OCI-LY7 (cell line): ENCODE results near the gene TRMT10C. TPM values are rescaled to one million over a fixed set of nuclear protein-coding genes. Genes with fewer than 3 reads are reported as not detected.

Experiments used
- BruUV-seq: library from RNA; stranded (reverse); fragments of 400-500 nt; replicated peaks from 2 replicates; lab custom pipeline; 2021; lab: Mats Ljungman, UMichigan
- CTCF ChIA-PET: fragments of 300-600 bp; sonication (Branson Sonifier 250); formaldehyde crosslinking; loops from one replicate; lab custom pipeline; 2022; ENCODE audit warnings: antibody characterized with exemption; ENCODE audit not compliant: unreplicated experiment; lab: Charles Lee
- POLR2A ChIA-PET: fragments of 300-600 bp; sonication (Branson Sonifier 250); formaldehyde crosslinking; loops from one replicate; lab custom pipeline; 2022; ENCODE audit warnings: antibody characterized with exemption; lab: Charles Lee
- DNase-seq: peaks from one replicate; pipeline ENCODE4 v3.0.0-alpha.2; 2015; ENCODE audit warnings: low spot score
- H2AFZ ChIP-seq: fragments of 200-600 bp; sonication (generic), shearing (Covaris generic); 2 replicates; pipeline ENCODE4 v1.6.1; 2014; ENCODE audit warnings: mild to moderate bottlenecking, antibody characterized with exemption, low read length, moderate library complexity
- H3K27ac ChIP-seq: fragments of 200-600 bp; sonication (generic); 2 replicates; pipeline ENCODE4 v1.5.1; 2014; ENCODE audit warnings: mixed run types, low read depth, mild to moderate bottlenecking, moderate library complexity, low read length, inconsistent platforms; ENCODE audit not compliant: poor library complexity, severe bottlenecking
- H3K36me3 ChIP-seq: fragments of 200-600 bp; sonication (generic); 2 replicates; pipeline ENCODE4 v1.6.1; 2014; ENCODE audit warnings: mild to moderate bottlenecking, antibody characterized with exemption, low read length, moderate library complexity, mixed read lengths; ENCODE audit not compliant: insufficient read depth
- H3K4me1 ChIP-seq: fragments of 200-600 bp; sonication (generic); 2 replicates; pipeline ENCODE4 v1.5.1; 2014; ENCODE audit warnings: mild to moderate bottlenecking, low read length; ENCODE audit not compliant: insufficient read depth, poor library complexity, severe bottlenecking
- H3K4me2 ChIP-seq: fragments of 200-600 bp; sonication (generic); 2 replicates; pipeline ENCODE4 v1.6.1; 2014; ENCODE audit warnings: mild to moderate bottlenecking, low read length
- H3K4me3 ChIP-seq: fragments of 200-600 bp; sonication (generic); 2 replicates; pipeline ENCODE4 v1.5.1; 2014; ENCODE audit warnings: mild to moderate bottlenecking, low read depth, low read length; ENCODE audit not compliant: poor library complexity, severe bottlenecking
- H3K79me2 ChIP-seq: fragments of 200-600 bp; sonication (generic); 2 replicates; pipeline ENCODE4 v1.6.1; 2016; ENCODE audit warnings: low read depth, mild to moderate bottlenecking, low read length, moderate library complexity, mixed read lengths; ENCODE audit not compliant: insufficient read depth
- H3K9me2 ChIP-seq: fragments of 200-600 bp; sonication (generic); 2 replicates; pipeline ENCODE4 v1.6.1; 2016; ENCODE audit warnings: mild to moderate bottlenecking, low read length, mixed read lengths; ENCODE audit not compliant: insufficient read depth
- H3K9me3 ChIP-seq: fragments of 200-600 bp; sonication (generic); 2 replicates; pipeline ENCODE4 v1.6.1; 2014; ENCODE audit warnings: mild to moderate bottlenecking, mixed run types, low read length, mixed read lengths
- H4K20me1 ChIP-seq: fragments of 200-600 bp; sonication (generic); 2 replicates; pipeline ENCODE4 v1.6.1; 2014; ENCODE audit warnings: mild to moderate bottlenecking, antibody characterized with exemption, low read length, moderate library complexity, mixed read lengths; ENCODE audit not compliant: insufficient read depth
- CTCF ChIP-seq: fragments of 200-600 bp; sonication (generic); conservative IDR thresholded peaks from 2 replicates; pipeline ENCODE4 v1.5.1; 2014; ENCODE audit warnings: mild to moderate bottlenecking, antibody characterized with exemption, low read length, moderate library complexity, mixed read lengths
- EZH2phosphoT487 ChIP-seq: fragments of 200-600 bp; sonication (generic); IDR thresholded peaks from 2 replicates; pipeline ENCODE4 v1.6.1; 2018; ENCODE audit warnings: low read depth, borderline replicate concordance, mild to moderate bottlenecking, mixed run types, antibody characterized with exemption, low read length, moderate library complexity, mixed read lengths
- intact Hi-C: fragments of 100-400 bp; cut with micrococcal nuclease; formaldehyde crosslinking; loops from one replicate; pipeline ENCODE4 v1.10.0; 2022; ENCODE audit not compliant: unreplicated experiment
- total RNA-seq, 2 experiments: library from RNA; depleted of rRNA in 1 of 2; stranded (reverse); fragments of >200 nt in 1 of 2; shearing (Covaris generic) in 1 of 2; gene quantifications; 2 replicates each; pipeline ENCODE4 v1.2.3, GENCODE V29; 2014 to 2022

The TRMT10C gene
- total RNA-seq, 2 experiments from 2014 or later: 23.6 to 29.1 TPM

DNA sequence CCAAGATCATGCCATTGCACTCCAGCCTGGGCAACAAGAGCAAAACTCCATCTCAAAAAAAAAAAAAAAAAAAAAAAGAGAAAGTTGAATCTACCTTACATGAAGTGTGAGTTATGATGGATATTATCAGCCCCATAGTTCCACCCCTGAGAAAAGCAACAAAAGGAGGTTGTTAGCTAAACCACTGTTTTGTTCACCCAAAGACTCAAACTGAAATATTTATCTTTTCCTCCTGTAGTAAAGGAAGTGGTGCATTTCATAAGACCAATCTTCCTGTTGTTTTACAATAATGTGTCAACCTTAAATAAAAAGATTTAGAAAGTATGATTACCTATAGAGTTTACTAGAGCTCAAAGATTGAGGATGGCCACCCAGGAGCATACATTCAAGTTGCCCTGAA lies 18.7 kb upstream of the TRMT10C start:
- no peak overlapping the region for H3K4me3 ChIP-seq
- no peaks in the 10 kb centered on the region for H3K9me2 ChIP-seq
- H3K79me2 ChIP-seq: no peaks in the 10 kb centered on the region
- H3K4me2 ChIP-seq: no peak overlapping the region
- no peaks in the 10 kb centered on the region for H4K20me1 ChIP-seq
- no peaks in the 10 kb centered on the region for H3K9me3 ChIP-seq
- no peaks in the 10 kb centered on the region for H3K4me1 ChIP-seq
- BruUV-seq: no TSS peak
- intact Hi-C loops: no loop called here
- ChIA-PET CTCF (no interaction called here), POLR2A (interaction anchor here (0.6 to 0.7 kb wide), 2 partner anchors 15 to 105 kb away, joined by 3 to 10 read pairs; no protein-coding TSS in a partner anchor)
- H3K36me3 ChIP-seq: no peaks in the 10 kb centered on the region
- TF ChIP-seq CTCF: no peak
- TF ChIP-seq EZH2phosphoT487: no peak
- H2AFZ ChIP-seq: no peak overlapping the region
- no peak overlapping the region for H3K27ac ChIP-seq
- DNase-seq: no peak

DNA sequence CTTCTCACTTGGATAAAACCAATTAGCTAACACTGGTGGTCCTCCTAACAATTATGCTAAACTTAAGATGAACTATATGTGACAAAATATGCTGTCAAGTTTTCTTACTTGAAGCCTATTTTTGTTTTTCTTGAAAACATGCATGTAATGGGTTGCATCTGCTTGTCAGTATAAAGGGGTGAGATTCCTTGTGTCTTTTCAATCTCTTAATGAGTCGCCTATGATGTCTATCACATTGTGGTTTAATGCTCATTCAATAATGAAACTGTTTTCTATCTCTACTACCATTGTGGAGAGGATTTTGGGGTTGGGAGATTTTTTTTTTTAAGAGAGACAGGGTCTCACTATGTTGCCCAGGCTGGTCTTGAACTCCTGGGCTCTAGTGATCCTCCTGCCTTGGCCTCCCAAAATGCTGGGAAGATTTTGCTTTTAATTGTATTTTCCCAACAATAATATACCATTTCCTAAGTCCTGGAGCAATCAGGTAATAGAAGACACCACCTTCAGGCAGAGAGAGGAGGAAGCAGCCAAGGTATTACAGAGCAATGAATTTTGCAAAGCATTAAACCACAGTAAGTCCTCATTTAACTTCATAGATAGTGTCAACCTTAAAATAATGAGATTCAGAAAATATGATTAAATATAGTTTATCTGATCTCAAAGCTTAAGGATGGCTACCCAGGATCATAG lies 17.4 kb upstream of the TRMT10C start:
- TF ChIP-seq EZH2phosphoT487 (no peak), CTCF (no peak; the same call in 1 of the 2 replicates)
- no peak overlapping the region for H2AFZ ChIP-seq

DNA sequence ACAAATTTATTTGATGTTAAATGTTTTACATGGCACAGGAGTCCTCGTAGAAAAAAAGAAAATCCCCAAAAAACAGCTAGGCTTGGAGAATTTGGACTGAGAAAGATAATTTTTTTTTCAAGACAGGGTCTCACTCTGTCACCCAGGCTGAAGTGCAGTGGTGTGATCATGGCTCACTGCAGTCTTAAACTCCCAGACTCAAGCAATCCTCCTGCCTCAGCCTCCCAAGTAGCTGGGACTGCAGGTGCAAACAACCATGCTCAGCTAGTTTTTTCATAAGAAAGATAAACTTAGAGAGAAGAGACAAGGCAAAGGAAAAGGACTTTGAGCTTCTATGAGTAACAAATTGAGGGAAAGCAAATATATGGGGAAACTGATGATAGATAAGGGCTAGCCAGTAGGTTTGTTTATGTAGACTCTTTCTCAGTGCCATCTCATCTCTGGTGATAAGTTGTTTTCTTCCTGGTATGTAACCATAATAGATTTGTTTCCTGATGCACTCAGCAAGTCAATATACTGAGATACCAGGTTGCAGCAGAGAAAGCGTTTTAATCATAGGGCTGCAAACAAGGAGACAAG lies 13.1 kb upstream of the TRMT10C start:
- TF ChIP-seq CTCF: no peak
- TF ChIP-seq EZH2phosphoT487: no peak
- Histone ChIP-seq H3K4me3 (no peak overlapping the region), H3K36me3 (no peaks in the 10 kb centered on the region), H3K4me2 (no peak overlapping the region), H3K9me2 (no peaks in the 10 kb centered on the region), H3K9me3 (no peaks in the 10 kb centered on the region), H3K4me1 (no peaks in the 10 kb centered on the region), H4K20me1 (no peaks in the 10 kb centered on the region), H3K27ac (no peak overlapping the region), H3K79me2 (no peaks in the 10 kb centered on the region), H2AFZ (no peak overlapping the region)
- ChIA-PET POLR2A (interaction anchor here (0.6 kb wide), 2 partner anchors 64 to 97 kb away, joined by 3 to 5 read pairs; no protein-coding TSS in a partner anchor), CTCF (no interaction called here)
- no peak for DNase-seq
- no TSS peak for BruUV-seq
- intact Hi-C loops: no loop called here

More for the DNA sequence above, 17.4 kb upstream of the TRMT10C start:
- Histone ChIP-seq H3K4me1 (no peaks in the 10 kb centered on the region), H3K79me2 (no peaks in the 10 kb centered on the region), H3K4me2 (no peak overlapping the region), H3K9me3 (no peaks in the 10 kb centered on the region), H3K27ac (no peak overlapping the region), H4K20me1 (no peaks in the 10 kb centered on the region), H3K36me3 (no peaks in the 10 kb centered on the region), H3K4me3 (no peak overlapping the region), H3K9me2 (no peaks in the 10 kb centered on the region)
- CTCF ChIA-PET: no interaction called here
- intact Hi-C loops: no loop called here
- POLR2A ChIA-PET: no interaction called here
- no peak for DNase-seq
- BruUV-seq: no TSS peak
